CD4-positive, alpha-beta T cell treated with Interleukin-15 for 4 hours (primary cell): ENCODE data around the gene NEDD9.

Experiments
- DNase-seq: peaks from one replicate; pipeline ENCODE4 v3.0.0-alpha.2; 2020; ENCODE audit warnings: low spot score

Gene NEDD9

DNA sequence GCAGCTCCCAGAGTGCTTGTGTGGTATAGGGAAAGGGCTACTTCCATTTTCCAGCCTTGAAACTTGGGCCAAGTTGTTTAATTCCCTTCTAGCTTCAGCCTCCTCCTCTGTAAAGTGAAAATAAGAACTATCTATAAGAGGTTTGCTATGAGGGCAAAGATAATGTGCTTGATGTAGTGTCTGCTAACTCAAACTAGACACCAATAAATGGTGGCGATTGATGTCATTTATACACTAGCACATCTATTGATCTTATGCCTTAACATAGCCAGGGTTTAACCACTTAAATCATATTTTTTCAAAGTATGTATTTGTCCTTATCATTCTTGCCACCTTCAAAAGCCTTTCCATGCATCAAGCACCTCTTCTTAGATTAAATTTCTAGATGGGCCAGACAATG lies 55.2 kb downstream of the NEDD9 start:
- DNase-seq = no peak

DNA sequence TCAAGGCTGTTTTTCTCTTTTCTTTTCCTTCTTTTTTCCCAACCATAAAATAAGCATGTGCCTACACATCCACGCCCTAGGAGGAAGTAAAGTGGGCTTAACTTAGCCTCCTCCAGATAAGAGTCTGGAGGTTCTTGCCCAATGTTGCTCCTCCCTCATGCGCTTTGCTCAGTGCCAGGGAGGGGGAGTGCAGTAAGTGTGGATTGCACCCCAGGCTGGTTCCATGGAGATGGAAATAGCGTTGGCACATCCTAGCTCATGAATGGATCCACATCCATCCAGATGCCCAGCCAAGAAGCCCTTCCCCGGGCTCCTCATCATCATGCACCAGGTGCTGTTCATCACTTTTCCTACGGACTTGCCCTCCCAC lies 58.2 kb downstream of the NEDD9 start:
- no peak for DNase-seq

DNA sequence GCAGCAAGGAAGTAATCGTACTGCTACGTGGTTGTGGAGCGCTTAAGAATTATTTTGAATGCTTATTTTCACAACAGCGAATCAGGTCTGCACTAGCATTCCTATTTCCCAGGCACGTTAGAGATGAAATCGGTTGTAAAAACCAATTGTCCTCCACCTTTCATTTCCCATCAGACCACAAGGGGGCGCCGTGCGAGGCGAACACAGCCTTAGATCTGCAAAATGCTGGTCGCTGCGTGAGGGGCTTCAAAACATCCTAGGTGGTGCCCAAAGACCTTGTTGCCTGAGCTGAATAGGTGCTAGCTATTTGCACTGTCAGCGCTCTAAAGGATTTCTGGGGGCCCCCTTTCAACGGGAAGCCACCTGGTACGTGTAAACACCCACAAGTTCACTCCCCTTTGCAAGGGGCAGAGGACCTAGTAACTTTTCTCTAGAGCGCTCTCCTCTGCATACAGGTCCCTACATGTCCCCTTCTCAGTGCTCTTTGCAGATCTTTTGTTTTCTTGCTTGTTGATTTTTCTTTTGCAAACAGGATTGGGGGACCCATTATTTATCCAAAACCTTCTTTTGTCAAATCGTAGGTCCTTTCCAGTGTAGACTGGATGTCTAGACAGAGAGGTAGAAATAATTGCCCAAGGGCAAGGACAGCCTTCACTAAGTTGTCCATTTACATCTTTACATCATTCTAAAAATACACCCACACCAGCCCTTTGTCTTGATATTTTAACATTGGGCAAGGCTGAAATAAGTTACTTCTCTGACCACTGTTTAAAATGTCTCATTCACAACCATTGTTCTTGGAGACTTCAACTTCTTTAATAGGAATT lies 59.8 kb downstream of the NEDD9 start:
- peak; percentile 79 for DNase-seq

DNA sequence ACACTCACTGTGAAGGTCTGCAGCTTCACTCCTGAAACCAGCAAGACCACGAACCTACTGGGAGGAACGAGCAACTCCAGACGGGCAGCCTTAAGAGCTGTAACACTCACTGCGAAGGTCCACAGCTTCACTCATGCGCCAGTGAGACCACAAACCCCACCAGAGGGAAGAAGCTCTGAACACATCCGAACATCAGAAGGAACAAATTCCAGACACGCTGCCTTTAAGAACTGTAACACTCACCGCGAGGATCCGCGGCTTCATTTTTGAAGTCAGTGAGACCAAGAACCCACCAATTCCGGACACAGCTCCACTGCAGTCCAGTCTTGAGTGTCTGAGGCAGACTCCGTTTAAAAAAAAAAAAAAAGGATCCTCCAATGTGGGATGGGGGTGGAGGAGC lies 60.5 kb downstream of the NEDD9 start:
- DNase-seq = no peak

DNA sequence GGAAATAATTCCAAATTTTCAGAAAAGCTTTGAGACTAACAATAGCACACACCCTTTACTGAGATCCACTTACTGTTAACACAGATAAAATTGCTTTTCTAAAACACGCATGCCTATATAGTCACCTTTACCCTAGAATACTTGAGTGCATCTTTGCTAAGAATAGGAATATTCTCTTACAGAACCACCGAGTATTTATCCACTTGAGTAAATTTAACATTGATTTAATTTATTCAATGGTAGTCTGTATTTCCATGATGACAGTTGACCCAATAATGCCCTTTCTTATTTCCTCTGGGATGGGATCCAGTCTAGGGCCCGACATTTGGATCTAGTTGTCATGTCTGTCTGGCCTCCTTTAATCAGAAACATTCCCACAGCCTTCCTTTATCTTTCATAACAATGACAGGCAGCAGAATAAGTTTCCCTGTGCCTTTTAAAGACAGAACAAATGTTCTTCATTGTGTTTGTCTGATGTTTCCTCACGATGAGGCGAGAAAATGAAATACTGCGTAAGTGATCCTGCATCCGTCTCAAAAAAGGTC lies 64.3 kb downstream of the NEDD9 start:
- no peak for DNase-seq

DNA sequence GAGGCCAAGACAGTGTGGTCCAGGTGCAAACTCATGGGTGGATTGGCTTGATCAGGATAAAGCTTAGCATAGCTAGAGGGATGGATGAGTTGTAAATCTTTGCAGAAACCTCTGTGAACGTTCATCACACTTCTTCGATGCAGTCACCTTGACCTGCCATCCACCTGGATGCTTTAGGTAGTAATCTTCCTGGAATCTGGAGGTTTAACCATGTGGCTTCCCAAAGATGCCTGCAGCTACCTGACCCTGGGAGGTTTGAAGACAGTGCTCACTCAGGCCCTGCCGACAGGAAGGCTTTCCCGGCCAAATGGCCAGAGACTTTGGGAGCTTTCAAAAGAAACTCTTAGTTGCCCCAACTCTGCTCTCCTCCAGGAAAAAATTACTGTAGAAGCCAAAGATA lies 65.5 kb downstream of the NEDD9 start:
- no peak for DNase-seq

DNA sequence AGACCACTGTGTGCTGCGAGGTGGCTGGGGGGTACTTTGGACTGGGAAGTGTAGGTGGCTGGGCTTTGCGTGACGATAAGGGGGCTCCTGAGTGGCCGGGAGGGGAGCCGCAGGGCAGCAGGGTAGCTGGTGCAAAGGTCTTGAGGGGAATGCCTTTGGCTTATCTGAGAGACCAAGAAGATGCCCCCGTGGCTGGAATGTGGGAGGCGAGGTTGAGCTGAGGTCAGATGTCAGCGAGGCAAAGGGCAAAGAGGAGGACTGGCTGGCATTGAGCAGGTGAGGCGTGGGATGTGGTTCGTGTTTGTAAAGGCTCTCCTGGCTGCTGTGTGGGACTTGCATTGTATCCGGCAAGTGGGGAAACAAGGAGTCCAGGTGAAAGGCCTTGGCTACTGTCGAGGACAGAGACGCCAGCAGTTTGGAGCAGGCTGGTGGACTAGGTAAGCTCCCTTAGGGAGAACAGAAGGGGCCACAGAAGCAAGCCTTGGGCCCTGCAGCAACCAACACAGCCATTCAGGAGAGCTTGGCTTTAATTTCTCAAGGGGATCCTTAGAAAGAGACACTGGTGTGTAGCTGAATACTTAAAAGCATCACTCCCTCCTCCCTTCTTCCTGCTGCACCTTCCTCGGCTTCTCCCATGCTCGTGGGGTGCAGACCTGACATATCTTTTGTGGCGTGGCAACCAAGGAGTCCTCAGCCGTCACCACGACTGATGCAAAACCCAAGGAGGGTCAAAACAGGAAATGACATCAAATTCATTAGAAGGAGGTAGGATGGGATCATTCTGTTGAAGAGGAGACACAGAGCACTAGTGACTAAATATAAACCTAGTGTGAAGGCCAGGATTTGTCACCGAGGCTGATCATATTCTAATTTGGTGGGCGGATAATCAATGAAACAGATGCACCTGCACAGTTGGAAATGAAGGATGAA lies 67.5 kb downstream of the NEDD9 start:
- DNase-seq = no peak

DNA sequence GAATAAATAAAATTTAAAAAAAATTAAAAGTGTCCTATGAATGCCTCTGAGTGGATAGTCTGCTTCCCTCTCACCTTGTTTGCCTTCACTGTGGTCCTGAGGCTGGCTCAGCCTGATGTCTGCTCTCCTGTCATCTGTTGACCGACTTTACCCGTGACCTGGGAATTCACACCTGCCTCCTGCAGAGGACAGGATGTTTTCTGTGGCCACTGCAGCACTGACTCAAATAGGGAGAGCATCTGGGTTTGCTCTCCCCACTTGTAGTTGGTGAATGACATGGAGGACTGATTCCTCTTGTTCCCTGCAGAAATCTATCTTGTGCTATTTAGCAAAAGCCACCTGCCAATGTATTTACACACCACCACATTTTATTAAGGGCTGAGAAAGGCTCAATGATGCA lies 68.5 kb downstream of the NEDD9 start:
- DNase-seq = no peak

DNA sequence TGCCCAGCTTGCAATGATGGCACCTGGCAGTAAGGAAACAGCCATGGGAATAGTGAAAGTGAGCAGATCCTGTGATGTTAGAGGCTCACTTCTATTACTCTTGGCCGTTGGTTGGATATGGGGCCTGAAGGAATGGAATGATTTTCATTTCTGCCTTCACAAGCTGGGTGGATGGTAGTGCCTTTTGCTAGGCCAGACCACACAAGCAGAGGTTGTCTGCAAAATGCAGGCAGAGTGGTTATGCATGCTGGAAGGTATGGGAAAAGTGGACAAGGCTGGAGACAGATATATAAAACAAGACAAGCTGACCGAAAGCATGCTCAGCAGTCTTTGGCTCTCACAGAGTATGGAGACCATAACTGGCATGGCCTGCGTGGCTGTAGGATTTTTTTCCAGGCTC lies 70.2 kb downstream of the NEDD9 start:
- DNase-seq = no peak

DNA sequence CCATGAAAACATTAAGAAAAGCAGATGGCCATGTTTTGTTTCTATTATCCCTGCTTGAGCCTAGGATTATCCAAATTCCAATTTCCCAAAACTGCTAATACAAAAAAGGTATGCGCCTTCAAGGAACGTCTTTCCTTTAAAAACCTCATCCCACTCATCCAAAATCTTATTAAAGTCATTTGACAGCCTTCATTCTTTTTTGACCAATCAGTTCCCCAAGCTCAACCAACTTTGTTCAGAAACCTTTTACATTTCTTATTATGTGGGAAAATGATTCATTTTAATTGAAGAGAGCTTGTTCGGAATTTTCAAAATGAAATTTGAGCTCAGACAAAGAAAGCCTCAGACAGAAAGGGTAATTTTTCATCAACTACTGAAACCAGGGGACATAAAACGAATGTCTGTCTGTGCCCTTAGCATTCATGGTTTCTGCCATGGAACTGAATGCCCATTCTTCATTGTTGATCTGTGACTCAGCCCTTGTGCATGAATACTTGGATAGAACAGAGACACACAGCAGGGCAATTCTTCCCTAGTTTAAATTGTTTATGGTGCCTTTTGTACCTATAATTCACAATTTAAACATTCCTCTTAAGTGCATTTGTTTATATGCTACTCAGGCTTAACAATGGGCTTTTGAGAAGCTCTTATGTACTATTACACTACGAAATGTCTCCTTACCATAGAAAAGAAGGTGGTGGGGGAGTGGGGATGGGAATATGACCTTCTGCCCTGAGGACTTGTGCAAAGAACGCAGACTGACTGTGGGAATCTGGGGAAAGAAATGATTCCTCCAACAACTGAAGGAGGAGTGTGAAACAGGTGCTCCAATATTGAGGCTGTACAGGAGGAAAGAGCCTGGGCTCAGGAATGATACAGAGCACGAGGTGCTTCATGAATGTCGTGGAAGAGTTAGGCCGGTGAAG lies 71.2 kb downstream of the NEDD9 start:
- DNase-seq = no peak

DNA sequence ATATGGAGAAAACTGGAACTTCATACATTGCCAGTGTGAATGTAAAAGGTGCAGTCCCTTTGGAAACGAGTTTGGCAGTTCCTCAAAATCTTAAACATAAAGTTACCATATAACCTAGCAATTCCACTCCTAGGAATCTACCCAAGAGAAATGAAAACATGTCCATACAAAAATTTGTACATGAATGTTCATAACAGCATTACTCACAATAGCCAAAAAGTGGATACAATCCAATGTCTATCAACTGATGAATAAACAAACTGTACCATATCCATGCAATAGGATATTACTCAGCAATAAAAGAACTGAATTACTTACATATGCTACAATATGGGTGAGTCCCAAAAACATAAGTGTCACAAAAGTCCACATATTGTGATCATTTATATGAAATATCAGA lies 72.3 kb downstream of the NEDD9 start:
- DNase-seq = no peak

DNA sequence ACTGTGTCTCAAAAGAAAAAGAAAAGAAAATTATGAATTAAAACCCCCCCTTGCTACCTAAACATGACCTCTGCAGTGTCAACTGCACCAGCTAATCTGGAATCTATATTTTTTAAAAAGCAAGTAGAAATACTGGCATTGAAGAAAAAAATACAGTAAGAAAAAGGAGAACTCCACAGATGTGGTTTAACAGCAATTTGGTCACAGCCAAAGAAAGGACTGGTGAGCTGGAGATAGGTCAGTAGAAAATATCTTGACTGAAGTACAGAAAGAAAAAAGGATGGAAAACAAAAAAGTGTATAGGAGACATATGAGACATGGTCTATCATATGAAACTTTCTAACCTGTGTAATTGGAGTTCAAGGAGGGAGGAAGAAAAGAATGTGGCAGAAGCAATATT lies 76.9 kb downstream of the NEDD9 start:
- DNase-seq = no peak

DNA sequence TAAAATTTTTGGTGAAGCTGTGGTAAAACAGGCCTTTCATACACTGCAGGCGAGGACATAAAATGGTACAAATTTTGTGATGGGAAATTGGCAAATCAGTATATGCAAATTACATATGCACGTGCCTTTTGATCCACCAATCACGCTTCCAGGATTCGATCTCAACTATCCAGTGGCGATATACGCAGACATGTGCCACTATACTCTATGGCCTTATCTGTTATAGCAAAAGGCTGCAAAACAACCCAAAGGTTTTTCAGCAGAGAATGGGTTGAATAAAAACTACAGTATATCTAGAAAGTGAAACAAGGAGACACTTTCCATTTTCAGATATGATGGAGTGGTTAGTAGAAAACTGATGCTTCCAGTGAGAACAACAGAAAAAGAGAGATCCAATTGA lies 79.0 kb downstream of the NEDD9 start:
- no peak for DNase-seq

DNA sequence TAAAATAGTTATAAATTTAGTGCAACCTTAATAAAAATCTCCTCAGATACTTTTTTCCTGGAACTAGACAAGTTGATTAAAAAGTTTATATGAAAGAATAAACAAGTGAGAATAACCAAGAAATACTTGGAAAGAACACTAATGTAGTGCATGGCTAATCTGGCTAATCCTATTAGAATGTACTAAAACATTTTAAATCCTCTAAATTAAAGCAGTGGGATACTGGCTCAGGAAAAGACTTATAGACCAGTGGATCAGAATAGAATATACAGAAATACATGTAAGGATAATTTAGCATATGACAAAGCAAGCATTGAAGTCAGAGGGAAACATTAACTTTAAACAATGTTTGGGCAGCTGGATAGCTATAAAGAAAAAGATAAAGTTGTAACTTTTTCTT lies 79.9 kb downstream of the NEDD9 start:
- no peak for DNase-seq

DNA sequence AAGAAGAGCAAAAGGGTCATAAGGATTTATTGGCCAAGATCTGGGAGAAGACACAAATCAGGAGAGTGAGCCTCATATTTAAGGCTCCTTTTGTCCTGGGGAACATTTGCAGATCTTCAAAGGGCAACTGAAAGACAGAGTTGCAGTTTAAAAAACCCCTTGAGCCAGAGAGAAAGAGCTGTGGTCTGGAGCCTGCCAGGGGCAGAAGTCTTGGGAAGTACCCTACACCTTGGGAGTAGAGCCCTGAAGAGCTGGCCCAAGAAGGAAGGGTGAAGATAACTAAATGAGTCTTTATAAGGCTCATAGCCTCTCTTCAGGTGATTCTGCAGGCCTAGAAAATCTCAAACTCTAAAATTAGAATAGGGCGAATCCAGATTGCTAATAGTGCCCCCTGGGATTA lies 81.0 kb downstream of the NEDD9 start:
- DNase-seq = no peak

DNA sequence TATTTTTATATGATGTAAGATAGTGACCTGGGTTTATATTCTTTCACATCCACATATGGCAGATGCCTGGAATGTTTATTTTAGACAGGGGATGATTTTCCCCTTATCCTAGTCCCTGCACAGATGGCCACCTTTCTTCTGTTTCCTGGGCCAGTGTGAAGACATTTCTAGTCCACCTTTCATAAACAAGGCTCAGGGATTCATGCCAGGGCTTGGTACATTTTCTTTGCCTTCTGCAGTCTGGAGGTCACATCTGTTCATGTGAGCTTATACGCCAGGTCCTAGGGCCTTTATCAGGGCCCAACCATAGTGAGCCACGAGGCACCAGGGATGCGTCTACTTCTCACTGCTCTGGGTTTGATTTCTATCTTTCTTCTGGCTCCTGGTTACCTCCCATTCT lies 82.9 kb downstream of the NEDD9 start:
- no peak for DNase-seq

DNA sequence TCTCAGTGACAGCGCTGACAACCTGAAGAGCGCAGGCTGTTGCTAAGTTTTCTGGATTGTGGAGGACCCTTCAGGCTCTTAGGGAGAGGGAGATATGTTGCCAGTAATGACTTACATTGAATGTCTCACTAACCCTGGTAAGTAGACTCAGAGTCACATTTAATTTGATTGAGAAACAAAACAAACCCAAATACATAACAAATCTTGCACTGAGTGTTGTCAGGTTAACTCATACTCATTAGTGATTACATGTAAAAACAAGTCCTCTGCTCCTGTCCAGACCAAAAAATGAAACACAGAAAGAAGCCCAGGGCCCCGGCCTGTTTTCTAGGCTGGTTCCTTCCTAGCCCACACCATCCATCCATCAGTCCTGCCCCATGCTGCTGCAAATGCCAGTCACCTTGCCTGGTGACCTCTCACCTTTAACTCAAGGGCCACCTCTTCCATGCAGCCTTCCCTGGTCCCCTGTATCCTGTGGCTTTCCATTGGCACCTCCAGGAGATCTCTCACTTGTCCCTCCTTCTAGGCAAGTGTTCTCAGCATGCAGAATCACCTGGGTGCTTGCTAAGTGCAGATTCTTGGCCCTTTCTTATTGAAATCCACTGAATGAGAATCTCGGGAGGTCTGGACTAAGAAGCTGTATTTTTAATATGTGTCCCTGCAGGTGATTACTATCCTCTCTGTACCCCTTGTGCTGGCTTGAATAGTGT lies 86.2 kb downstream of the NEDD9 start:
- DNase-seq = no peak

DNA sequence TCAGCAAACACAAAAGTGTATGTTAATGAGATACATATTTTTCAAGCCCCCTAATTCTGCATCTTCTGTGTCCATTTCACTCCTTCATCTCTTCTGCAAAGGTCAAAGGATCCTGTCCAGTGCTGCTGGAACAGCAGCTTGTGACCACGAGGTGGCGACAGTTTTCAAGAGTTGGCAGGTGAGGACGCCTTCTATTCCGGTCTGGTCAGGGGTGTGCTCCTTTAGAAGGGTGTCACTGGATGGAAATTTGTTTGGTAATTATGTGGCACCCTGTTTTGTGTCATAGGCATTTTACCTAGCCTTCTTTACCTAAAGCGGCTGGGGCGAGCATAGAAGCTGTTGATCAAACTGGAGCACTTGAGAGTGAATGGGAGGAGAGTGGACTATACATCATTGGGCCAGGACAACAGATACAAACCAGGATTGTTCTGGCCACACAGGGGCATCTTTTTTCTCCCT lies 88.0 kb downstream of the NEDD9 start:
- peak; percentile 76 for DNase-seq

DNA sequence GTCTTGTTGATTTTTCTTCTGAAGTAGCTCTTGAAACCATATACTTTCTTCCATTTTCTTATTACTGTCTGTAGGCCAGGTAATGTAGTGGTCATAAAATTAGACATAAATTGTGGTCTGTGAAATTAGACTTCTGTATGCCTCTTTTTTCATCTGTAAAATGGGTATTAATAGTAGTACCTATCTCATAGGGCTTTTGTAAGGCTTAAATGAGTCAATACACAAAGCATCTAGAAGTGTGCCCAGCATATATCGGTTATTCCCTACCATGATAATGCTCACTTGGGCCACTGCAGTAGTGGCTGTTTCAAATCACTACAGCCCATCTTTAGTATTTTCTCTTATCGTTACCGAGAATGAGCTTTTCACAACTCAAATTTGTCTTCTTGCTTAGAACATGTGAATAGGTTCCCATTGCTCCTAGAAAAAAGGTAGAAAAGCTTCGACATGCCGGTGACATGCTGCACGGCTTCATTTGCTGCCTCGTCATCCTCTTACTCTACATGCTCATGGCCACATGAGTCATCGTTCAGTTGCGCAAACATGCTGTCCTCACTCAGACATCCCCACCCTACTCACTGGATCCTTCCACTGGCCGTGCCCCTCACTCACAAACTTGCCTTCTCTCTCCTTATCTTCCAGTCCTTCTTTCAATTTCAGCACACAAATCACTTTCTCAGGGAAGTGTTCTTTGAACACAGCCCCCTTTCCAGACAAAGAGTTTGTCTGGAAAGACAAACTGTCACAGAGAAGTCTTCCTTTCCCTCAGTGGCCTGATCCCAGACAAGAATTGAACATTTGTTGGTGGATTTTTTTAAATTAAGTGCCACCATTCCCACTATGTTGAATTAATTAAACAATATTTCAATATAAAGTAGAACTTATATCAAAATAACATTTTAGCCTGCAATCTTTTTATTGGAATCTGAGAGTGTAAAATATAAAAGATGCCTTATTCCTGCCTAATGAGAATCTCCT lies 88.8 kb downstream of the NEDD9 start:
- peak; percentile 2 for DNase-seq
